Measurements from ENCODE around the gene LATS1.
A peak's percentile ranks its signal among the peaks of the same experiment; 100 is the strongest.

Gene LATS1

GRCh38 chr6:149648148-149649145, 69.5 kb downstream of the LATS1 start, which contains the start of gene KATNA1:
KATNA1 (minus strand) TSS chr6:149648714; CDS start chr6:149638547, 10,167 bp downstream.
- DNase-seq: peak; percentile 93

GRCh38 chr6:149646599-149646998, 71.3 kb downstream of the LATS1 start:
- DNase-seq: no peak

- no peak for DNase-seq
These were observed 74.9 kb downstream of the LATS1 start for GRCh38 chr6:149642829-149643580.

- DNase-seq: no peak
These were observed 81.8 kb downstream of the LATS1 start for GRCh38 chr6:149636124-149636523.

- DNase-seq: no peak
These were observed 83.6 kb downstream of the LATS1 start for GRCh38 chr6:149634315-149634714.

- no peak for DNase-seq
These were observed 88.9 kb downstream of the LATS1 start for GRCh38 chr6:149628875-149629510.

- DNase-seq: no peak
These were observed 90.2 kb downstream of the LATS1 start for GRCh38 chr6:149627672-149628071.

GRCh38 chr6:149615805-149616204, 102.1 kb downstream of the LATS1 start:
- no peak for DNase-seq

- DNase-seq: no peak
These were observed 103.6 kb downstream of the LATS1 start for GRCh38 chr6:149614337-149614736.

- no peak for DNase-seq
These were observed 109.4 kb downstream of the LATS1 start for GRCh38 chr6:149608381-149608982.

Measured in stimulated activated CD4-positive, alpha-beta T cell treated with anti-CD3 and anti-CD28 coated beads, Interleukin-15, amount 100 ng/mL, for 24 hours (primary cell).